ENCODE data around the gene NR5A1.

- TF ChIP-seq, protein P1, sequence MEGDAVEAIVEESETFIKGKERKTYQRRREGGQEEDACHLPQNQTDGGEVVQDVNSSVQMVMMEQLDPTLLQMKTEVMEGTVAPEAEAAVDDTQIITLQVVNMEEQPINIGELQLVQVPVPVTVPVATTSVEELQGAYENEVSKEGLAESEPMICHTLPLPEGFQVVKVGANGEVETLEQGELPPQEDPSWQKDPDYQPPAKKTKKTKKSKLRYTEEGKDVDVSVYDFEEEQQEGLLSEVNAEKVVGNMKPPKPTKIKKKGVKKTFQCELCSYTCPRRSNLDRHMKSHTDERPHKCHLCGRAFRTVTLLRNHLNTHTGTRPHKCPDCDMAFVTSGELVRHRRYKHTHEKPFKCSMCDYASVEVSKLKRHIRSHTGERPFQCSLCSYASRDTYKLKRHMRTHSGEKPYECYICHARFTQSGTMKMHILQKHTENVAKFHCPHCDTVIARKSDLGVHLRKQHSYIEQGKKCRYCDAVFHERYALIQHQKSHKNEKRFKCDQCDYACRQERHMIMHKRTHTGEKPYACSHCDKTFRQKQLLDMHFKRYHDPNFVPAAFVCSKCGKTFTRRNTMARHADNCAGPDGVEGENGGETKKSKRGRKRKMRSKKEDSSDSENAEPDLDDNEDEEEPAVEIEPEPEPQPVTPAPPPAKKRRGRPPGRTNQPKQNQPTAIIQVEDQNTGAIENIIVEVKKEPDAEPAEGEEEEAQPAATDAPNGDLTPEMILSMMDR (IDR thresholded peaks at IDR 0.05), result no peak
- no peak for TF ChIP-seq POLR2A (IDR thresholded peaks at IDR 0.05)
- TF ChIP-seq EP300 (IDR thresholded peaks at IDR 0.05), result no peak
Measured at GRCh38 chr9:124485201-124485600, 22.0 kb downstream of the NR5A1 start.

All from sigmoid colon (tissue), 4 donors.